Measurements from ENCODE around the gene SLC28A2.

DNA sequence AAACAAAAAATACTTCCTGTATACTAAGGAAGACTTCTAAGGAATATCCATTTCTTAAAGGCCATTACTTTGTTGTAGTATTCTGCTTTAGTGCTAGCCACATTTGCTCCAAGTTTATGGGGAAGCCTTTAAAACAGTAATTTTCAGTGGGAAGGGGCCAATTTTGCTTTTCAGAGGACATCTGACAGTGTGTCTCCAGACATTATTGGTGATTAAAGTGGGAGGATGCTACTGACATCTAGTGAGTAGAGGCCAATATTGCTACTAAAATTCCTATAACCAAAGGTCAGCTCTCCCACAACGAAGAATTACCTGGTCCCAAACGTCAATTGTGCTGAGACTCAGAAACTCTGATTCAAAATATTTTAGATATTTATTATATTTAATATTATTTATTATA, 24.8 kb downstream of the SLC28A2 start:
- TF ChIP-seq CTCF (conservative IDR thresholded peaks at IDR 0.05; ENCODE audit: low read length) (peak; percentile 81), EZH2phosphoT487 (IDR thresholded peaks at IDR 0.05; ENCODE audit: borderline replicate concordance, low read depth, low read length) (no peak)
